Hematopoietic multipotent progenitor cell (in vitro differentiated cells): ENCODE data around the gene TRIM68. TPM values are rescaled to one million over a fixed set of nuclear protein-coding genes. Genes with fewer than 3 reads are reported as not detected.

Source experiments
- DNase-seq, 3 donors: peaks; one replicate each; pipeline ENCODE4 v3.0.0-alpha.2; 2011 to 2015; ENCODE audit warnings: low read depth in 2 of 3, low spot score in 2 of 3
- total RNA-seq: library from RNA; depleted of rRNA; stranded (reverse); fragments of >200 nt; gene quantifications from one replicate; pipeline ENCODE4 v1.2.3, GENCODE V29; 2012

TRIM68 gene
- total RNA-seq, 1 donor = 11.8 TPM

DNA sequence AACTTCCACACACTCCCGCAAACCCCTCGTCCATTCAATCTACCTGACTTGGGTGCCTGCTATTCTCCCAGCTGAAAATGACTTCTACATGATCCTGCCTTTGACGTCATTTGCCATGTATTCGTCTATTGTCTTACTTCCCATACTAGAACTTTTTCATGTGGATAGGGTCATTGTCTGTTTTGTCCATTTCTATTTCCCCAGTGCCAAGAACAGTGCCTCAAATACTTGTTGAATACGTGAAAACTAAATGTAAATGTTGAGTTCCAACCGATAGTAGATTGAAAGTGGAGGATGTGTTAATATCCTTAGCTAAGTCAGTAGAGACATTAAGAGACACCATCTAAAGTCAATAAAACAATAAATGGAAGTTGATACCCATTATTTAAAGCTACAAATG is 935 bp downstream of the TRIM68 start:
- no peak for DNase-seq

DNA sequence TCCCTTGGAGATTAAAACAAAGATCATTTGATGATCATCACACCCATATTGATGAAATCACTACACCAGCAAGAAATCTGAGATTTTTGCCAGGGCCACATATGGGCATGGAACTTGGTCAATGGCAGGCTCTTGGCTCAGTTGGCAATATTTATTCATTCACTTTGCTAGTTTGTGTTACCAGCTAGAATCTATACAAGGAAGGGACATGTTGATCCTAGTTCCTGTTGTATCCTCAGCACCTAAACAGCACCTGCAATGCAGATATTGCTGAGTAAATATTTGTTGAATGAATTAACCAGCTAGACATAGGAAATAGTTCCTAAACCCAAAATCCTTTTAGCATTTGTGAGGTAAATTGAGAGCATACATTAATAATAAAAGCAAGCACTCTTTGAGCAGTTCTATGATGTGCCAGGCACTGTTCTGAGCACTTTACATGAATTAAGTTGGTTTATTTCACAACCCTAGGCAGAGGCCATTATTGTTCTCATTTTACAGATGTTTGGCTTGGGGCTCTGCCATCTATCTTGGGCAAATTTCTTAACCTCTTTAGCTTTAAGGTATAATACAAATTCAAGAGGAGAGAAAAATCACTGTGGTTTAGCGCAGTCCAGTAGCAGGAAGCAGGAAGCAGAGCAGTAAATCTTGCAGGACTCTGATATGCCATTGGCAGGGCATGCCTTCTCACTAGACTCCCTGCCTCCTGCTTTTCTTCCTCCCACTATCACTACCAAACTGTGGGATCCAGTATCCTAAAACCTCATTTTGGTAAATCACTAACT is 1.6 kb downstream of the TRIM68 start:
- DNase-seq = peak in 1 of 3 donors; percentile 5

DNA sequence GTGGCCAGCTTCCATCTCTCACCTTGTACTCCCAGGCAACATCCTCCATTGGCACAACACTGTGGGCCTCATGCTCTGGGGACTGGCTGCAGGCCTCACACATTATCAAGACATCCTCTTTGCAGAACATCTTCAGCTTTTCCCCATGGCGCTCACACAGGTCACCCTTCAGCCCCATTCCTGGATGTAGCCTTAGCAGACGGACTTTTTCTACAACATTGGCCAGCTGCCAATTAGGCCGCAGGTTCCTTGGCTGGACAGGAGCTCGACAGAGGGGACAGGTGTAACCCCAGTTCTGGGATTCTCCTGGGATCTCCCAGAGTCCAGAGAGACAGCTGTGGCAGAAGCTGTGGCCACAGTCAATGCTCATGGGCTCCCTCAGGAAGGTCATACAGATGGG is 3.0 kb downstream of the TRIM68 start:
- no peak for DNase-seq

DNA sequence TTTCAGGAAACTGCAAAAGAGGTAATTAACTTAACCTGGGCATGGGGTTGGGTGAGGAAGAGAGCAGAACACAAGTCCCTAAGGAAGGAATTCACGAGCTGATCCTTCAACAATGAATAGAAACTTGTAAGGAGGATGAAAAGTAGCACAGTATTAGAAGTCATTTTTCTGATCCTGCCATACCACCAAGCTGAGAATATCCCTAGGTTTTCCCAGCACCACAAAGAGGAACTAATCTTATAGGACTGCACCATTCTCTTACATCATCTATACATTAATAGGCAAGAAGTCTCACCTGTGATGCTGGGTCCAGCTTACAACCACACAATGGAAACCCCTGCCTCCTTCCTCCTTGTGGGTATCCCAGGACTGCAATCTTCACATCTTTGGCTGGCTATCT is 14.3 kb downstream of the TRIM68 start, which contains the start of gene OR52I1:
Gene OR52I1, plus strand, starts transcription at position 301 of the 400 bp plus-strand sequence. Its CDS starts 0 bp downstream, at position 301.
- no peak for DNase-seq

DNA sequence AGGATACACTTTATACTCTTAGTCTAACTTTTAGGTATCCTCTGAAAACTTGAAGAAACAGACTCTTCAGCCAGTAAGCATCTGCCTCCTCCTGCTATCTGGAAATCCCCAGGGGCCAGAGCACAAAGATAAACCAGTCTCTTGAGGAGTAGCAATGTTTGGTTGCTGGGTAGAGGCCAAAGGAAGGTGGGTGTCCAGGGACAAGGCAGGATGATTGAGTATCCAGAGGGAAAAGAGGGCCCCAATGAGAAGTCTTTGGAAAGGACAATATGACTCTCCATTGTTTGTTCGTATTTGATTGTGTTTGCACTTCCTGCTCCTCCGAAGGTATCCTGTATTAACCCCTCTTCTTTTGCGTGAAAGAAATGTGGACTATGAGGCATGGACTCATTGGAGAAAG is 19.0 kb downstream of the TRIM68 start:
- no peak for DNase-seq

DNA sequence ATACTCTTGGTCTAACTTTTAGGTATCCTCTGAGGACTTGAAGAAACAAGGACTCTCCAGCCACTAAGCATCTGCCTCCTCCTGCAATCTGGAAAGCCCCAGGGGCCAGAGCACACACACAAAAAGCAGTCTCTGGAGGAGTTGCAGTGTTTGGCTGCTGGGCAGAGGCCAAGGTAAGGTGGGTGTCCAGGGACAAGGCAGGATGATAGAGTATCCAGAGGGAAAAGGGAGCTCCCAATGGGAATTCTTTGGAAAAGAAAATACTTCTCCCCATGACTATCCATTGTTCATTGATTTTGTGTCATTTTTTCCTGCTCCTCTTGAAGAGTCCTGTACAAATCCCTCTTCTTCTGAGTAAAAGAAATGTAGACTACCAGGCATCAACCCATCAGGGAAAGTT is 26.6 kb downstream of the TRIM68 start, which contains the start of gene OR52I2:
Gene OR52I2, plus strand, starts transcription at position 301 of the 400 bp plus-strand sequence.
- no peak for DNase-seq

DNA sequence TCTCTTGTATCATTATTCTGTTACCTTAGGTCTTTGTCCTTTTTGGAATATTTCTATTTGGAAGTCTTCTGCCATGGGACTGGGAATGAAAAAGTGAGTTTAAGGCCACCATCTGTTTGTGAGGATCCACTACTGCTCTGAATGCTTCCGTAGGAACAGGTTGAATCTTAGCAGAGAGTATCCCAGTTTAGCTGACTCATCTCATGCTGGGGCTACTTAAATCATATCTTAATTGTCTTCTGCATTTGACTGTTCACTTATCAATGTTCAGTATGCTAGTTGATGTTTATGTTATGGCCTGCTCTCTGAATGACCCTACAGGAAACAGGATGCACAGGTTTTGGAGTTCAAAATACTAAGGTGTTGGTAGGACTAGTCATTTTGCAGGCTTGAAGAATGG is 27.9 kb downstream of the TRIM68 start:
- DNase-seq = no peak

DNA sequence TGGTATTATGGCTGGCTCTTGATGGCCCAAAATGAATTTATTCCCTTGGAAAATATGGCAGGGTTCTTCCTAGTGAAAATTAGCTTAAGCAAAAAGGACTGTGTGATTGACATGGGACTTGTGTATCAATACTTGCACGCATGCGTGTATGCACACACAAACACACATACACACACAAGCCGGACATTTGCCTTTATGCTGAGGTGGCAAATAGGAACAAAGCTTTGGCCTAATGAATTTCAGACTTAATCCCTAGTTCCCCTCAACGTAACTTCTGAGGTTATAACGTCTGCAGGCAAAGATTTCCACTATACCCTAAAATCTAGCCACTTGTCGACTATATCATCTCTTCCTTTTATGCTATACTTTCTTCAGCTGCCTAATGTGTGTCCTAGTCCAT is 29.4 kb downstream of the TRIM68 start:
- no peak for DNase-seq

DNA sequence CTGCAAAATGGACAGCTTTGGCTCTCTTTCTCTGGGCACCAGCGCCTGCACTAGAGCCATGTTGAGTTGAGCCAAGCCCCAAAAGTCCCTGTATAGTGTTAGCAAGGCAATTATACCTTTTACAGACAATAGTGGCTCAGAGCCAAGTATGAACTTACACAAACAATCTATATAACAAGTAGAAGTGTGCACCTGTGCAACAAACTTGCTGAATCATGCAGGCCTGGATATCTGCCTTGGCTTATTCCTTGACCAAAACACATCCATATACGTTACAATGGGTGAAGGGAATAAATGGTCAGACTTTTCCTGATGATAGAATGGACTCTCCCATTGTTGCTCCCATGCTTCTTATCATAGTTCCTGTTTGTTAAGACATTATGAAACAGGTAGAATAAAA is 30.3 kb downstream of the TRIM68 start:
- DNase-seq = no peak

DNA sequence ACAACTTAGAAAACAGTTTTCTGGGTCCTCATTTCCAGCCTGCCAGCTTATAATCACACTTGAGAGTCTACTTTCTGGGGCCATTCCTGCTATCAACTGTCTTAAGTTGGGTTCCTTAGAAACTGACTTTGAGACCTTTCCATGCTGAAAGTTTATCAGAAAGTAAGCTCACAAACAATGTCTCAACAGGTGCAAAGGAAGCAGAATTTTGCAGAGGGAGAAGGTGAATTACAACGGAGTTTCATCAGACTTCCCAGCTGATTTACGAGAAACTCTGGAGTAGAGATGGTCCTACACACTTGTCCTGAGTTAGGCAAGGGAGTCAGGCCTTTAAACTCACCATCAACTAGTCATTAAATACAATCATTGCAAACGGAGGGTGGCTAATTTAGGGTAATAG is 31.2 kb downstream of the TRIM68 start:
- no peak for DNase-seq

DNA sequence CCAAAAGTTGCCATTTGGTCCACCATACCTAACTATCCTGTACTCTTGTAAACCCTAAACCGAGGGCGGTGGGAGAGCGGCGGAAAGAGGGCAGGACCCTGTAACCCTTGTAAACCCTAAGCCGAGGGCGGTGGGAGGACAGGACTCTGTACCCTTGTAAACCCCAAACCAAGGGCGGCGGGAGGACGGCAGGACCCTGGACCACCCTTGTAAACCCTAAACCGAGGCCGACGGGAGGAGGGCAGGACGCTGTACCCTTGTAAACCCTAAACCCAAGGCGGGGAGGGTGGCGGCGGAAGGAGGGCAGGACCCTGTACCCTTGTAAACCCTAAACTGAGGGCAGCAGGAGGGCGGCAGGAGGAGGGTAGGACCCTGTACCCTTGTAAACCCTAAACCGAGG is 39.0 kb downstream of the TRIM68 start:
- DNase-seq = no peak

DNA sequence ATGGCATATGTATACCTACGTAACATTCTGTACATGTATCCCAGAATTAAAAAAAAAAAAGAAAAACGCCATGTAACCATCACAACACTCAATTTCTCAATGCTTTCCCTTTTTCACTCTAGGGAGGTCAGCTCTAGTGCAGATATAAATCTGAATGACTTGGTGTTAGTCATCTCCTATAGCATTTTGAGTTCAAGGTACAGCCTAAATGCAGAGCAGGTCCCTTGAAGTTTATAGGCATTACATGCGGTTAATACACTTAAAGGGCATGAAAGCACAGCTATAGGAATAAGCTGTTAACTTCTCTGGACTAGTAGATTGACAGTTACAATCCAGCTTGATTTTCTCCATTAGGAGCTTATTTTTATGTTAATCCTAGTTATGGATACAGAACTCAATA is 42.7 kb downstream of the TRIM68 start:
- no peak for DNase-seq

DNA sequence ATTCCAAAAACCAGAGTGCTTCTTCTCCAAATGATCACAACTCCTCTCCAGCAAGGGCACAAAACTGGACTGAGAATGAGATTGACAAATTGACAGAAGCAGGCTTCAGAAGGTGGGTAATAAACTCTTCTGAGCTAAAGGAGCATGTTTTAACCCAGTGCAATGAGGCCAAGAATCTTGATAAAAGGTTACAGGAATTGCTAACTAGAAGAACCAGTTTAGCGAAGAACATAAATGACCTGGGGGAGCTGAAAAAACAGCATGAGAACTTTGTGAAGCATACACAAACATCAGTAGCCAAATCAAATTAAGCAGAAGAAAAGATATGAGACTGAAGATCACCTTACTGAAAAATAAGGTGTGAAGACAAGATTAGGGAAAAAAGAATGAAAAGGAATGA is 47.6 kb downstream of the TRIM68 start:
- no peak for DNase-seq

DNA sequence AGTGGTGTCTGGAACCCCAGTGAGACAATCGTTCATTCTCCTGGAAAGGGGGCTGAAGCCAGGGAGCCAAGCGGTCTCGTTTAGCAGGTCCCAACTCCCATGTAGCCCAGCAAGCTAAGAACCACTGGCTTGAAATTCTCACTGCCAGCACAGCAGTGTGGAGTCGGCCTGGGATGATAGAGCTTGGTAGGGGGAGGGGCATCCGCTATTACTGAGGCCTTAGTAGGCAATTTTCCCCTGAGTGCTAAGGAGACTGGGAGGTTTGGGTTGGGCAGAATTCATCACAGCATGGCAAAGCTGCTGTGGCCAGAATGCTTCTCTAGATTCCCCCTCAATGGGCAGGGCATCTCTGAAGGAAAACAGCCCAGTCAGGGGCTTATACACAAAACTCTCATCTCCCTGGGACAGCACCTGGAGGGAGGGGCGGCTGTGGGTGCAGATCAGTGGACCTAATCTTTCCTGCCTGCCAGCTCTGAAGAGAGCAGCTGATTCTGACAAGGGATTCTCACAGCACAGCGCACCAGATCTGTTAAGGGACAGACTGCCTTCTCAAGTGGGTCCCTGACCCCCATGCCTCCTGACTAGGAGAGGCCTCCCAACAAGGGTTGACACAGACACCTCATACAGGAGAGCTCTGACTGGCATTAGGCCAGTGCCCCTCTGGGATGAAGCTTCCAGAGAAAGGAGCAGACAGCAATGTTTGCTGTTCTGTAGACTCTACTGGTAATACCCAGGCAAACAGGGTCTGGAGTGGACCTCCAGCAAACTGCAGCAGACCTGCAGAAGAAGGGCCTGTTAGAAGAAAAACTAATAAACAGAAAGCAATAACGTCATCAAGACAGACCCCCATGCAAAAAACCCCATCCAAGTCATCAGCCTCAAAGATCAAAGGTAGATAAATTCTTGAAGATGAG is 48.2 kb downstream of the TRIM68 start:
- no peak for DNase-seq

DNA sequence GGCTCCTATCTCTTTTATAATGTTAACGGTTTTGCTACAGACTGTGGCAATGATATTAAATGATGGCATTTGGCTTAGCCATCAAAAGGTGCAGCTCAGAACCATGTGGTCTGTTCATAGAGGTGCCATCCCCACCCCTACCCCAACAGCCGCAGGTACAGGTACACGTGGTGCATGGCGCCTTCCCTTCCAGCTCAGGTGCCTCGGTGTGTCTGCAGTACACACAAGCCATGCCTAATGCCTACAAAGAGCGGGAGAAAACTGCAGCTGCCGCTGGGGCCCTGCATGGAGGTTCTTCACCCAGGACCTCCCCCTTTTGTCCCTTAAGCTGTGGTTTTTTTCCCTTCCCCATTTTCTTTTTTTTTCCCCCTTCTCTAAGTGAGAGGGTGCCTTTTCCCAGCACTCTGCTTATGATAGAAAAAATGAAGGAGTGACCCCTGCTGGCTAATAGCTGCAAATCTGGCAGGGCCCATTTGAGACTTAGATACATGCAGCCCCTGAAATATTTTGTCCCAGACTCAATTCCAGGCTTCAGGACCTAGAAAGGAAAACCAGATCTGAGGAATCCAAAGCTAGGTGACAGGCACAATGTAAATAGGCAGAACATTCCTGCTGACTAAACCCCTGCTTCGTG is 56.6 kb downstream of the TRIM68 start:
- no peak for DNase-seq

Other genes starting within 250 kb of the TRIM68 start
- 0.27 TPM for gene OR52B4, start 239.8 kb downstream of the TRIM68 start, total RNA-seq
- gene TRIM21, start 214.5 kb downstream of the TRIM68 start, total RNA-seq = 30.7 TPM
- gene OR52K2, start 158.9 kb downstream of the TRIM68 start, total RNA-seq = not detected
- gene OR52K1, start 125.6 kb downstream of the TRIM68 start, total RNA-seq = under 0.01 TPM
- not detected for gene OR52M1, start 63.0 kb downstream of the TRIM68 start, total RNA-seq
- not detected for gene OR52I2, start 26.5 kb downstream of the TRIM68 start, total RNA-seq
- gene OR52I1, start 14.2 kb downstream of the TRIM68 start, total RNA-seq = not detected
- gene OR51D1, start 29.2 kb upstream of the TRIM68 start, total RNA-seq = under 0.01 TPM
- gene OR51E1, start 35.8 kb upstream of the TRIM68 start, total RNA-seq = not detected
- gene OR51E2, start 89.6 kb upstream of the TRIM68 start, total RNA-seq = under 0.01 TPM
- gene MMP26, start 96.6 kb upstream of the TRIM68 start, total RNA-seq = not detected
- not detected for gene OR51F1, start 161.7 kb upstream of the TRIM68 start, total RNA-seq
- not detected for gene OR52R1, start 196.1 kb upstream of the TRIM68 start, total RNA-seq
- not detected for gene OR51F2, start 213.1 kb upstream of the TRIM68 start, total RNA-seq
- not detected for gene OR51S1, start 241.0 kb upstream of the TRIM68 start, total RNA-seq